Activated CD8-positive, alpha-beta memory T cell treated with anti-CD3 and anti-CD28 coated beads, Interleukin-2, amount 50 U/mL, for 48 hours (primary cell): Measurements from ENCODE around the gene COBL.

ENCODE experiments used
- DNase-seq: peaks from one replicate; pipeline ENCODE4 v3.0.0-alpha.2; 2020

The COBL gene

DNA sequence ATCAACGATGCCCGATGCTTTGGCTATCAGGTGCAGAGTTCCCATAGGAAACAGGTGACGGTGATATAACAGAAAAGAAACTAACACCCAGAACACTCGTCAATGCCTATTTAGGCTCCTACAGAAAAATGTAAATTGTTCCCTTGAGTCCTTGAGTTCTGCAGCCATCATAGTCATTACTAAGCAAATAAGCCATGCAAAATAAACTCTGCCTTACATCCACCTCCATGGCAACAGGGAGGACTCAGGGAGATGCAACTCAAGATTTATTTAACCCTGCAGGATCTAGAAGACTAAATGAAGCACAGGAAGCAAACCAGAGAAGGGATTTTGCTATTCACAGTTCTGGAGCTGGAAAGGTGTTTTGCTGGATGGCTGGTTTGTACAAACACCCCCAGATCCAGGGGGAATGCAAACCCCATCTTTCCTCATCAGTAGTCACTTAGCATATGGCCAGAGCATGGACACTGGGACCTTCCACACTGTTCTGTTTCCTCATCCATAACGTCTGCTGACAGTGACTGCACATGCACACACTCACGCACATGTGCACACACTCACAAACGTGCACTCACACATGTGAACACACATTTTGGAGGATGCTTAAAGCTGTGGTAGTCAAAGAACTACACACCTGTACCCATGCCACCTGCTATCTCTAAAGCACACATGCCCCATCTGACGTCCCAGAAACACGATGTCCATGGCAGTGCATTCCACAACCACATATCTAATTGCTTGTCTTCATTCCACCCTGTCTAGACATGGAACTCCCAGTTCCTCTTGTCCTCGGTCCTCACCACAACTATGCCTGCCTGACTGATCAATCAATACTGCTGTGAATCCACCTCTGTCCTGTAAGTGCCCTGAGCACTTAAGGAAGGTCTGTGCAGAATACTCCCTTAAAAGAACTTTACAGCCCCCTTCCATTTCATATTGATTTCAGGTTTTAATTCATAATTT, 178.2 kb downstream of the COBL start:
- no peak for DNase-seq

DNA sequence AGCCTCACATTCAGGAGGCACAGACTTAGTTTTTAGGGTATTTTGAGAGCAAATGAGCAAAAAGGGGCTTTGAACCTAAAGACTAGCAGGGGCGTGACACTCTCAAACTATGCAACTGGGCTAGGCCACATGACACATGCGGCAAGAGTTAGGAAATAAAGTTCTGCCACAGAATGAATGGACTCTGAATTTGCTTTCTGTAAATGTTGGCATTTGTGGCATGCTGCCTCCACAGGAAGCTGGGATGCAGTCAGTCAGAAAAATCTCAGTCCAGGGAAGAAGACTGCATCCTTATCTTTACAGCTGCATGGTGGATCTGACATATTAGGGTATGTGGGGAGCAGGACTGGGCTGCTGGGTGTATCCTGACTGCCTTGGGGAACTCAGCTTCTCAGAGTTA, 181.0 kb downstream of the COBL start:
- no peak for DNase-seq

DNA sequence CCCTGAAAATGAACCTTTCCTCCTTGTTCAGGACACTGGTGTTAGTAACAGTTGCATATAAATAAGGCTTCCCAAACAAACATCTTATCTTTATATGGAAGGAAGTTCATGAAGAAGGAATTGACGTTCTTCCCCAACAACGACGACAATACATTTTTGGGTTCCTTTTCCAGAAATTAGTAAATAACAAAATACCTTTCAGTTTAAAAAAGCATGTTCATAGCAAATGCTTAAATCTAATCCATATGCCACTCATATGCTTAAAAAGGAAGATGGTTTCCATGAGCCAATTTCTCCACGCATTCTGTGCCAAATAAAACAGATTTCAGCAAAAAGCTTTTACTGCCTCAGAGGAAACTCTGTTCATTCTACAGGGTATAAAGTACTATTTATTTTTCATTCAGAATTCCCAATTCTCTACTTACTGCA, 182.6 kb downstream of the COBL start:
- no peak for DNase-seq

DNA sequence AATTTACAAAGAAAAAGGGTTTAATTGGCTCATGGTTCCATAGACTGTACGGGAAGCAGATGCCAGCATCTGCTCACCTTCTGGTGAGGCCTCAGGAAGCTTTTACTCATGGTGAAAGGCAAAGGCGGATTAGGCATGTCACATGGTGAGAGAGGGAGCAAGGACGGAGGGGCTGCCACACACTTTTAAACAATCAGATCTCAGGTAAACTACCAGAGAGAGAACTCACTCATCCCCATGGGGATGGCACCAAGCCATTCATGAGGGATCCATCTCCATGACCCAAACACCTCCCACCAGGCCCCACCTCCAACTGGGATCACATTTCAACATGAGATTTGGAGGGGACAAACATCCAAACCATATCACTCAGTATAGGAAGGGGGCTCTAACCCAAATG, 183.9 kb downstream of the COBL start:
- DNase-seq = no peak

DNA sequence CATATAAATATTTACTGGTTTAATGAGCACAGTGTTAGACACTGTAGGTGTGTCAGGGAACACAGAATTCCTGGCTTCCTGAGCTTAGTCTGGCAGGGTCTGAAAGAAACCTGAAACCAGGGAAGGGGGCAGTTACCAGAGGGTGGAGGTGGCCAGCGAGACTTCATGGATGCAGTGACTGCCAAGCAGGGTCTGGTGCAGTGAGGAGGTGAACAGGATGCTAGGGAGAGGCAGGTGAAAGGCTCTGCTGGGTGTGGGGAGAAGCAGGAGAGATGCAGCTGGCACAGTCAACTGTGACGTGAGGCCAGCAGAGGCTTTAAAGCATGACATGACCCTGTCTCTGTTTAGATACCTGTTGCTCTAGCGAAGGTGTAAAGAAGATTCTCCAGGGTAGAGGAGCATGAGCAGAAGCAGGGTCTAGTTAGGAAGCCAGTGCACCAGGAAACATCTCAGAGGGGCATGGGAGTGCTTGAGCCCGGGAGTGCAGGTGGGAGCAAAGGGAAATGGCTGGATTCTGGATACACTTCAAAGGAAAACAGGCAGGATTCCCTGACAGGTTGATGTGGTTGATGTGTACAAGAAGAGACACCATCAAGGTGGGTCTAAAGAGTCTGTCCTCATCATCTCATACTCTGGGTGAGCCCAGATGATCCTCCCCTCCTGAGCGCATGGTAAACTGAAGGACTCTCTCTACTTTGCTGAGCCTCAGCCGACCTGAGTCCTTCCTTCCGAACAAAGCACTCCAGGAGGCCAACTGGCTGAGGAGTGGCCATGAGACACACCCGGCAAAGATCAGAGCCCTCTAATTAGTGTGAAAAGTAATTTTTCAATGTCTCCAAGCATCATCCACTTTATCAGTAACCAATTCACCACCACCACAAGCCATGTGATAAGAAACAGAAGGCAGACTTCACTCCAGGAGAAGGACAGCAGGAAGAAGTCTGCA, 186.8 kb downstream of the COBL start:
- DNase-seq = no peak

DNA sequence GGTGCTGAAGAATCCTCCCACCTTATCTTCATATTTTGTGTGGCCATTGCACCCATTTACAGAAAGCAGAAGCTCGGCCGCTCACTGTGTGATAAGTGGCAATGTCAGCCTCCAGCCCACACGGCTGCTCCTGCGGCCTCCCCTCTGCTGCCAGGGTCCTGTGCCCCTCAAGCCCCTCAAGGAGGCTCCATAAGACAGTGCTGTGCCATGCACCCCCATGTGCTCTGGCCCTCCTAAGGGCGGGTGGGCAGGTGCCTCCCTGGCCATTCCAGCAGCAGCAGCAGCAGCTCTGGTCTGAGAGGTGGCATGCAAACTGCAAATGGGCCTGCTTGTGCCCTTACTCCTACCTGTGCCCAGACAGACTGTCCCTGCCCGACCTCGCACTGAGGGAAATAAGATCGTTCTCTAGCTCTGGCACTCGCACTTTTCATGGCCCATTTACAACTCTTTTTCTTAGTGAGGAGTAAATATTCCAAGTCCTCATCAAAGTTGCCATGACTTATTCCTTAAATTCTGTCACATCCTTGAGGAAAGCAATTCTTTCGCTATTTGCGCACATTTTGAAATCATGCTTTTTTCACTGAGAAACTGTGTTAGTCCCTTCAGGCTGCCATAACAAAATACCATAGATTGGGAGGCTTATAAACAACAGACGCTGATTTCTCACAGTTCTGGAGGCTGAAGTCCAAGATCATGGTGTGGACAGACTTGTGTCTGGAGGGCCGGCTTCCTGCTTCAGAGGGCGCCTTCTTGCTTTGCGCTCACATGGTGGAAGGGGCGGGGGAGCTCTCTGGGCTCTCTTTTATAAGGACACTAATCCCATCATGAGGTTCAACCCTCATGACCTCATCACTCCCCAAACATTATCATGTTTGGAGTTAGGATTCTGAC, 187.8 kb downstream of the COBL start:
- DNase-seq = no peak

DNA sequence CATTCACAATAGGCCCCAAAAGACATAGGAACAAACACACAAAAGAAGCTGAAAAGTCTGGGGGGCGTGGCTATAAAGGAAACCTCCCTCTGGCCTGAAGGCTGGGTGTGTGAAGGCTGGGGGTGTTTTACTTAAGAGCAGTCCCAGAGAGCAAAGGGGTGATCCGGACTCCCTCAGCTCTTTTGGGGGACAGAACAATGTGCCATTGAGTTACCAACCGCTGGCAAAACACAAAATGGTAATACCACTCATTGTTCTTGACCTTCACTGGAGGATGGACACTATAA, 189.0 kb downstream of the COBL start:
- DNase-seq = no peak

DNA sequence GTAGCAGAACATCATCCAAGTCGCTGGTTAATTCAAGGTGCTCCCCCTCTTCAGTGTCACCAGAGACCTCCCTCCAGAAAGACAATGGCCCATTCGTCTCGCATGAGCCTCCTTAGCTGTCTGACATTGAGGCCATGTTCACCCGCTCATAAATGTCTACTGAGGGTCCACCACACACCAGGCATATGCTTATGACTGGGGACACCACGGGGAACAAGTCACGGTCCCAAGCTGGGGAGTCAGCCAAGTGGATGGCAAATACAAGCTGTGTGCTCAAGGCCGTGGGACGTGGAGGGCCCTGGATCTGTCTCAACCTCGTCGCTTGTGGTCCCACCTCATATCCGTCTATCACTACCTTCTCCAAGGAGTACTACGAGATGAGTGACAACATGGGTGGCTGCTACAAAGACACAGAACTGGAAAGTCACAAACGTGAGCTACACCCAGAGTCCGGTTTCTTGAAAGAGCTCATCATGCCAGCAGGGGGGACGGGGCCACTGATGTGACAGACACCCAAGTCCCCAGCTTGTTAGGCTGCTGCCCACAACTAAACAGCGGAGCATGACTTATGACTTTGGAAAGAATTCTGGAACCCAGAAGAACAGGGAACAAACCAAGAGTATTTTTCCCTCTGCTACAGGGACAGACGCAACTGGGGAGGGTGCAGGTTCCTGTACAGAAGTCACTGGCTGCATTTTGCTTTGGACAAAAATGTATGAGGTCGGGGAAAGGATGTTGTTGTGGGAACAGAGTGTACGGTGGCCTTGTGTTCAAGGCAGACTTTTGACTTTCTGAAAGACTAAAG, 189.6 kb downstream of the COBL start:
- no peak for DNase-seq

DNA sequence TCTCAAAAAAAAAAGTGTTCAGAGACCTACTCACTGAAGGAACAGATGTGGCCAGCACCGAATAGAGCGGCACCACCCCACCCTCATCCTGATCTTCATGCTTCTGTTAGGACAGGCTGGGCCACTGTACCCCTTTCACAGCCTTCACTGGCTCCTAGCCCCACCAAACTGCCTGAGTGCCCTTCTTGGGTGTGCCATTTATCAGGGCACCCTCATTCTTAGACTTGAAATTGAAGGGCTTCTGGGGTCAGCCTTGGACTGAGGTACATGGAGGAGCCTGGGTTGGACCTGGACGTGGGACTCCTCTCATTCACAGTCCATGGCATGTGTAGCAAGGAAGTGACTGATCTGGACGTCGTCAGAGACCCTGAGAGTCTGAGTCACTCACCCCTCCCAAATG, 190.3 kb downstream of the COBL start:
- DNase-seq = no peak

DNA sequence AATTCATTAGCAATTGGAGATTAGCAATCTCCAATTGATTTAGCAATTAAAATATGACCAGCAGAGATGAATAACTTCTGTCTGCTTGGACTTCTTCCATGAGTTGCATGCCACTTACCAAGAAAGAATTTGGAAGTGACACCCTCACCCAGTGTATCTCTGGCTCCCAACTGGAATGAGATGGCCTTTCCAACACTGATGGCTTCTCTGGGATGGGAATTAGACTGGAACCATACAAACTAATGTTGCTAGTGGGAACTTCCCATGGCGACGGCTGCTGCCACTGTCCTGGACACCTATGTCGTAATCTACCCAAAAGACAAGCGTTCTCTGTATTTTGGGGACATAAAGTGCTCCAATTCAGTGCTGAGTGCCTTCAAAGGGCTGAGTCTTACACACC, 192.3 kb downstream of the COBL start:
- no peak for DNase-seq

DNA sequence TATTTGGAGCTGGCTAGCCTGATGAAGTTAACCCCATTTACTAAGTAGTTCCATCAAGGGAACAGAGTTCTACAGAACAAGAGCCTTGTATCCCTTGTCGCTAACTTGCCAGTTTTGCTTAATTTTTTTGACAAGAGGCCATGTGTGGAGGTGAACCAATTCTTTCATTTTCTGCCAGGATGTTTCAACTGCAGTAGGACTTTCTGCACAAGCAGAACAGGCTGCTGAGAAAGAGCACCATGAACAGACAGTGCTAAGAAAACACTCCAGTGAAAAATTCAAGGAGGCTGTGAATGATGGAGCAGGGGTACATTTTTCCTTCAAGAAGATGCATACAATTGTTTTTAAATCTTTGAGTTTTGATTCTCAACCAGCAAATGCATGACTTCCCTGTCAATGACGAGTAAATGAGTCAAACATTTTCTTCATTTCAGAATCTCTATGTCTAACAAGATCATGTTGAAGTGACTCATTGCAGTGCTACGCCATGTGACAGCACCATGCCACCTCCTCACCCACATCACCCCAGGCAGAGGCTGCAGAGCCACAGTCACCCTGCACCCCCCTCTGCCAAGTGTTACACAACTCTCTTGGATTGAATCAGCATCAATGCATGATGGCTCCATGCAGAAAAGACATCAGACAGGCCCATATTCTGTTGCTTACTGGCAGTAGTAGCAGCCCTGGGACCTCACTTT, 193.1 kb downstream of the COBL start:
- peak; percentile 80 for DNase-seq

DNA sequence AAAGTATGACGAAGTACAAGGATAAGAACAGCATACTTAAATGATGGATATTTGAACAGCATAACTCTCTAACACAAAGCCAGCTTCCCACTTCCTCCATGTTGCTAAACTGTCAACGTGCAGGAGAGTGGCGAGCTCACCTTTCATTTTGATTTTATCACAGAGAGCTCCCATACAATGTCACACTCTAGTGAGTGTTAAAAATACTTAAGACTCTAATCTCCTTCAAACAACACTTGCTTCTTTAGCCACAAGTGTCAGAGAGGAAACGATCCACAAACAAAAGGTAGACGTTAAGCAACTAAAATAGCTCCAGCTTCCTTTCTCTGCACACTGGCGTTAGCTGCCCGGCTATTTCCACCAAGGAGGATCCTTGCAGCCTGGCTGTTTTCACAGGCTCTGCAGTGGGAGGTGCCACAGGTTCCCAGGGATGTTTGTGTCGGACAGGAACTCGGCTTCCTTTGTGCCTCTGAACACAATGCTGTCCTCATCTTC, 194.6 kb downstream of the COBL start:
- DNase-seq = no peak

DNA sequence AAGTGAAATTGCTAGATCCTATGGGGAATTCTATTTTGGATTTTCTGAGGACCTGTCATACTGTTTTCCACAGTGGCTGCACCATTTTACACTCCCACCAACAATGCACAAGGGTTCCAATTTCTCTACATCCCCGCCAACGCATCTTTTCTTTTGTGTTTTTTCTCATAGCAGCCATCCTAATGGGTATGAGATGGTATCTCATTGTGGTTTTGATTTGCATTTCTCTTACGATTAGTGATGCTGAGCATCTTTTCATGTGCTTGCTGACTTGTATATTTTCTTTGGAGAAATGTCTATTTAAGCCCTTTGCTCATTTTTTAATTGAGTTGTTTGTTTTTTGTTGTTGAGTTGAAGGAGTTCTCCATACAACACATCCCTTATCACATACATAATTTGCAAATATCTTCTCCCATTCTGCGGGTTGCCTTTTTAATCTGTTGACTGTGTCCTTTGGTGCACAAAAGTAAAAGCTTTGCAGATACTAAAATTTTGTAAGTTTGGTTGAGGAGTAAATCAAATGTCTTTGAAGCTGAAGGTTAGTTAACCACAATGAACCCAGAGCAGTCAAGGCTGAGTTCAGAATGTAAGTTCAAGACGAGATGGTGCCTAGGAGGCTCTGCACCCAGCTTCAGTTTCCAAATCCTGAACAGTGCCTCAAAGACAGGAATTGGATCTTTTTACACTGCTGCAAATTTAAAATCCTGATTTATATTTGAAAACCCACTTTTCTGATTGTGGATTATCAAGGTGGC, 195.4 kb downstream of the COBL start:
- DNase-seq = no peak

DNA sequence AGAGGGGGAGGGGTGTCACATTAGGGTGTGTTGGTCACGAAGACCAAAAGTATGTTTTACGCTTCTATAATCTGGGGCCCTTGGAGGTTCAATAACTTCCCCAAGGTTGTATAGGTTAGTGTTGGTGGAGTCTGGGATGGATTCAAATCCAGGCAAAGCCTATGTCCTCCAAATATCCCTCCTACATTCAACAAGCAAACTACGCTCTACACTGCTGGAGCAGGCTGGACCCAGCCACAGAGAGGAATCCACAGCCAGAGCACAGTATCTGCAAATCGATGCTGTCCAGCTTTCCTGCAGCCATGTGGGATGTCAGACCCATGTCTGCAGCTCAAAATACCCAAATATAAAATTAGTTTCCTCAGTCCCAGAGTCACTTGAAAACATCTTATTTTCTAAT, 198.0 kb downstream of the COBL start:
- DNase-seq = no peak

DNA sequence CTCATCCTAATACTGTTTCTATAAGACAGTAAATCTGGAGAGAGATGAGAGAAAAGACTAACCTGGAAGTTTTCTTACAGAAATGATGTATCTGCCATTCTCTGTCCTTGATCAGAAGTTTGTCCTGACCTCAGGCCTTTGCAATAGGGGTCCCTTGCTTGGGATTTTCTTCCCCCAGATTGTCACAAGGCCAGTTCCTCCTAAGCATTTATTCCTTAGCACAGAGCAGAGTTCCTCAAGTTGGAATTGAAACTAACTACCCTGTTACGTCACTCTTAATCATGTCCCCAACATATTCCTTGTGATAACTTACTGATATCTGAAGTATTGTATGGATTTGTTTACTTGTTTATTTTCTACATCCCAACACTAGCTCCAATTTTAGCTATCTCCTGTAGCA, 202.1 kb downstream of the COBL start:
- no peak for DNase-seq

DNA sequence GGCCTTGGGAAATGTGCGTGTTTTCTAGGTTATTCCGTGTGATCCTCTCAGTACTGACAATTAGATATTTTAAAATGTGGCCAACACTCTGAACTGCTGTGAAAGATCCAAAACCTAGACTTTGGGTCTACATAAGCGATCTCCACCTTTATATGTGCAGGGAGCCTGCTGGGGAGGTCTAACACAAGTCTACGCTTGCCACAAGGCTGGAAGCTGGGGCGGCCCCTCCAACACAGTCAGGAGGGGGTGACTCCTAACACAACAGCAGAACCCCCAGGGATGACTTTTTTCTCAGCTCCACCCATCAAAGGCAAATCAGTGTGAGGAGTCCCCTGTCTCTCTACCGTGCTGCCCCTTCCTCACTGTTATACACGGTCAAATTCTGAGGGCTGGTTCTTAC, 202.6 kb downstream of the COBL start:
- DNase-seq = no peak

DNA sequence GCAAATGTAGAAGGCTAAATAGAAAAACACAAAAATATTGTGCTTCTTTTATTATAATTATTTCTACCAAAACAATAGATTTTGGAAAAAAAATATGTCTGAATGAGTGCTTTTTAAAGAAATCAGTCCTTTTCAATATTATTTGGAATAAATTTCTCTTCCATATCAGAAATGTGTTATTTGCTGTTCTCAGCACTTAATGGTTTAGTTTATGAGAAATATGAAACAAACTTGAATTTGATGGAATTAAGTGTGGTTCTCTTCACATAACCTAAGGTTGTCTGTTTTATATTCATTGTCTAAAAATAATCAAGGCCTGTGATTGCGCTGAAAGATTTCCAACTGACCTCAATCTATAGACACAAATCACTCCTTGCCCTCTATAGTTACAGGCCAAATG, 203.0 kb downstream of the COBL start:
- DNase-seq = no peak

DNA sequence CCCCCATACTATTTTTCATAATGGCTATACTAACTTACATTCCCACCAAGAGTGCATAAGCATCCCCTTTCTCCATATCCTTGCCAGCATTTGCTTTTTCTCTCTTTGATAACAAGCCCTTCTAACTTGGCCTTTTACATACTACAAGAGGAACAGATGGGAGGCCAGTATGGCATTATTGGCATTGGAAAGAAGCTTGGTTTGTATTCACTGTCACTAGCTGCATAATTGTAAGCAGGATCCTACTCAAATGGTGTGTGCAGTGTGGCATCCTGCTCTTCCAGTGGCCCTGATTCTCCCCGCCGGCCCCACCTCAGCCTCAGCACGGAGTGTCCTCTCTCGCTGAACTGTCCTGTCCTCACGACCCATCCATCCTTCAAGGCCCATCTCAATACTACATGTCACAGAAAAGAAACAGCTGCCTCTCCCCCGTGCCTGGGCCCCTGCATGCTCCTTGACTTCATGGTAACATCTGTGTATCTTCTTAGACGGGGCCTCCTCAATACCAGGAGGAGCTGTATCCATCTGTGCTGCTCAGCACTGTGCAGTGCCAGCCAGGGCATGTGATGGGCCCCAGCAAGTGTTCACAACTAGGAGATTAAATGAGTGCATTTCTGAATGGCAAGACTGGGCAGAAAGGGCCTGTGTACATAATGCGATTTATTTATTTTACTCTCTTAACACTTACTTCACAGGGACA, 205.2 kb downstream of the COBL start:
- no peak for DNase-seq

DNA sequence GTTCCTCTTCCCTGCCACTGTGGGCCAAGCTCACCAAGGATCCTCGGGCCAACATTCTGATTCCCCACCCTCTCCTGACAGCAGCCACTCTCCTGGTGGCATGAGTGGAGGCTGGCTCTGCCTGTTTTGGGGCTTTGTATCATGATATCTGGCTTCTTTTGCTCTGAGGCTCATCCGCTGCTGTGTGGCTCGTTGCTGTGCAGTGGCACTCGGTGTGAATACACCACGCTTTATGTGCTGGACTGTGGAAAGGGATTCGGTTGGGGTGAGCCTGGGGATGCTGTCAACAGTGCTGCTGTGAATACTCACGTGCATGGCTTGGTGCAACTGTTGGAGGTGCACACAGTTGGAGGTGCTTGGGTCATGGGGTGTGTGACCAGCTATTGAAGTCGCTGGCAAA, 208.5 kb downstream of the COBL start:
- no peak for DNase-seq

DNA sequence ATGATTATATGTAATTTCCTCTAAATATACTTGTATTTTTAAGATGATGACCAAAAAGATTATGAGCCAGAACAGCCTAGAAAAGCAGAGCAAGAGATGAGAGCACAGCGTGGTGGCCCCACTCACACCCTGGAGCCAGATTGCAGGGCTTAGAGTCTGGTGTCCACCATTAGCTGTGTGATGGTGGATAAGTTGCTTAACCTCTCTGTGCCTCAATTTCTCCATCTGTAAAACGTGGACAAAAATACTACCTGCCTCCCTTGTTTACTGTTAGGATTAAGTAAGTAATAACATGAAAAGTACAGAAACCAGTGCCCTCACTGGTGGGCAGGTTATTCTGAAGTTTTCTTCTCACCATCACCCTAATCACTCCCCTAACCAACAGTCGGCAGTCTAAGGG, 212.3 kb downstream of the COBL start:
- no peak for DNase-seq
